Posterior cingulate gyrus (tissue), 11 donors: Measurements from ENCODE around the gene LRP10.
"Not testable (repeated sequence)": the region's sequence is repeated elsewhere in the genome, so short reads cannot be mapped to it uniquely, and the experiment has no call there.

ENCODE experiments used
- DNase-seq, 10 donors: peaks; one replicate each; pipeline versions ENCODE4 v3.0.0 to v3.0.0-alpha.2; 2020 to 2021; ENCODE audit warnings: mixed read lengths in 3 of 10
- intact Hi-C: fragments of 100-400 bp; cut with DNase I; formaldehyde crosslinking; loops from one replicate; pipeline ENCODE4 v1.15.1; 2023

Gene LRP10

GRCh38 chr14:22856428-22856827 is 15.1 kb upstream of the LRP10 start:
- peak in 1 of 10 donors; percentile 22 for DNase-seq
- intact Hi-C loops = loop anchor here (10.0 kb wide), 1 partner anchor 202 kb away; no protein-coding TSS in a partner anchor

GRCh38 chr14:22860377-22860776 is 11.2 kb upstream of the LRP10 start:
- DNase-seq, intact Hi-C loops: not testable (repeated sequence)

GRCh38 chr14:22861651-22862050 is 9.9 kb upstream of the LRP10 start:
- intact Hi-C loops = no loop called here
- no peak for DNase-seq

GRCh38 chr14:22864979-22865378 is 6.6 kb upstream of the LRP10 start:
- DNase-seq = peak in 1 of 10 donors; percentile 5
- intact Hi-C loops = no loop called here

- peak in 2 of 10 donors; percentile 12 to 26 for DNase-seq
- intact Hi-C loops = no loop called here
These were observed 5.8 kb upstream of the LRP10 start for GRCh38 chr14:22865424-22866405.

- intact Hi-C loops = no loop called here
- DNase-seq = peak in 1 of 10 donors; percentile 42
These were observed 4.7 kb upstream of the LRP10 start for GRCh38 chr14:22866874-22867273.

DNA sequence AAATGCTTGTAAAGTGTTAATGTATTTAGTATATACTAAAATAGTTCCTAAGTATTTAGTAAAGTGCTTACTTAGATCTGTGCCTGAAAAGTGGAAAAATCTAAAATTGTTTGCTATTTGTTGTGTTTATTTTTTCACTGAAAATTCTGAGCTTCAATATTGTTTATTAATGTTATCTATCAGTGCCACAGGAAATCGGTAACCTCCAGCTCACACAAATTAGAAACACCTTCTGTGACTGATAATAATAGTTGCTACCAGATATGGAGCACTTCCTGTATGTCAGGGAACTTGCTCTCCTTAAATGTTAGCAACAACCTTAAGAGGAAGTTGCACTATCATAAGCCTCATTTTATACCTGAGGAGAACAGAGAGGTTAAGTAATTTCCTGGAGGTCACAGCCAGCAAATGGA is 723 bp upstream of the LRP10 start:
- intact Hi-C loops = no loop called here
- no peak for DNase-seq

DNA sequence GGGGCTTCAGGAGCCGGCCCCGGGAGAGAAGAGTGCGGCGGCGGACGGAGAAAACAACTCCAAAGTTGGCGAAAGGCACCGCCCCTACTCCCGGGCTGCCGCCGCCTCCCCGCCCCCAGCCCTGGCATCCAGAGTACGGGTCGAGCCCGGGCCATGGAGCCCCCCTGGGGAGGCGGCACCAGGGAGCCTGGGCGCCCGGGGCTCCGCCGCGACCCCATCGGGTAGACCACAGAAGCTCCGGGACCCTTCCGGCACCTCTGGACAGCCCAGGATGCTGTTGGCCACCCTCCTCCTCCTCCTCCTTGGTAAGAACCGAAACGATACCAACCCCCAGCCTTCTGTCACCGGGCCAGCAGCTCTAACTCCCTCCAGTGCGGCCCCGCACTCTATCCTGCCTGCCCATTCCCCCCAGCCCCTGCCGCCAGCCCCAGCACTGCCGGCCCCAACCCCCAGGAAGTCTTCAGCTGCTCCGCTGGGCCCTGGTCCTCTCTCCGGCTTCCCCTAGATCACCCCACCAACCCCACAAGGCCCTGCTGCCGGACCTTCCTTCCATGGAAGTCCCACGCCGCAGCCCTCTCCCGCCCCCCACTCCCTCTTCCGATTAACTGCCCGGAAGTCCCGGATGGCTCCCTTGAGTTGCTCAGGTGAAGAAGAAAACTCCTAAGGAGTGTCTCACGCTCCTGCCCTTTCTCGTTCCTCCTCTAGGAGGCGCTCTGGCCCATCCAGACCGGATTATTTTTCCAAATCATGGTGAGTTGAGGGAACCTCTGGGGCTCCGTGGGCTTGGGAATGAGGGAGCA is 693 bp downstream of the LRP10 start:
- intact Hi-C loops = no loop called here

GRCh38 chr14:22872833-22873520 is 1.4 kb downstream of the LRP10 start:
- intact Hi-C loops = no loop called here
- peak in 1 of 10 donors; percentile 29 for DNase-seq

More for the DNA sequence above, 693 bp downstream of the LRP10 start:
- DNase-seq = peak in 8 of 10 donors; percentile 51 to 91 (median 74)

- no peak for DNase-seq
- intact Hi-C loops = no loop called here
These were observed 3.6 kb downstream of the LRP10 start for GRCh38 chr14:22875003-22875747.

DNA sequence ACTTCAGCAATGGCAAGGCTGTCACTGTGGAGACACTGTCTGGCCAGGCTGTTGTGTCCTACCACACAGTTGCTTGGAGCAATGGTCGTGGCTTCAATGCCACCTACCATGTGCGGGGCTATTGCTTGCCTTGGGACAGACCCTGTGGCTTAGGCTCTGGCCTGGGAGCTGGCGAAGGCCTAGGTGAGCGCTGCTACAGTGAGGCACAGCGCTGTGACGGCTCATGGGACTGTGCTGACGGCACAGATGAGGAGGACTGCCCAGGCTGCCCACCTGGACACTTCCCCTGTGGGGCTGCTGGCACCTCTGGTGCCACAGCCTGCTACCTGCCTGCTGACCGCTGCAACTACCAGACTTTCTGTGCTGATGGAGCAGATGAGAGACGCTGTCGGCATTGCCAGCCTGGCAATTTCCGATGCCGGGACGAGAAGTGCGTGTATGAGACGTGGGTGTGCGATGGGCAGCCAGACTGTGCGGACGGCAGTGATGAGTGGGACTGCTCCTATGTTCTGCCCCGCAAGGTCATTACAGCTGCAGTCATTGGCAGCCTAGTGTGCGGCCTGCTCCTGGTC is 4.3 kb downstream of the LRP10 start:
- intact Hi-C loops = no loop called here
- no peak for DNase-seq

DNA sequence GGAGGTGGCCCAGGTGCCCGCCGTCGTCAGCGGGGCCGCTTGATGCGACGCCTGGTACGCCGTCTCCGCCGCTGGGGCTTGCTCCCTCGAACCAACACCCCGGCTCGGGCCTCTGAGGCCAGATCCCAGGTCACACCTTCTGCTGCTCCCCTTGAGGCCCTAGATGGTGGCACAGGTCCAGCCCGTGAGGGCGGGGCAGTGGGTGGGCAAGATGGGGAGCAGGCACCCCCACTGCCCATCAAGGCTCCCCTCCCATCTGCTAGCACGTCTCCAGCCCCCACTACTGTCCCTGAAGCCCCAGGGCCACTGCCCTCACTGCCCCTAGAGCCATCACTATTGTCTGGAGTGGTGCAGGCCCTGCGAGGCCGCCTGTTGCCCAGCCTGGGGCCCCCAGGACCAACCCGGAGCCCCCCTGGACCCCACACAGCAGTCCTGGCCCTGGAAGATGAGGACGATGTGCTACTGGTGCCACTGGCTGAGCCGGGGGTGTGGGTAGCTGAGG is 5.5 kb downstream of the LRP10 start:
- DNase-seq = no peak
- intact Hi-C loops = no loop called here

- peak in 1 of 10 donors; percentile 63 for DNase-seq
- intact Hi-C loops = no loop called here
These were observed 7.0 kb downstream of the LRP10 start for GRCh38 chr14:22878271-22879246.

GRCh38 chr14:22882064-22882463 is 10.5 kb downstream of the LRP10 start:
- intact Hi-C loops = no loop called here
- no peak for DNase-seq

GRCh38 chr14:22882529-22883172 is 11.1 kb downstream of the LRP10 start:
- intact Hi-C loops = no loop called here
- peak in 7 of 10 donors; percentile 30 to 89 (median 44) for DNase-seq

- intact Hi-C loops = no loop called here
- no peak for DNase-seq
These were observed 11.8 kb downstream of the LRP10 start, which contains the start of gene REM2 for GRCh38 chr14:22883173-22883976. TSS of gene REM2 (plus strand) at chr14:22883222. CDS start at chr14:22883288, 66 bp downstream.
